MM.1S (cell line): ENCODE results near the gene UNC93A.
A peak's percentile ranks its signal among the peaks of the same experiment; 100 is the strongest.

Experiments
- DNase-seq: peaks from one replicate; pipeline ENCODE4 v3.0.0-alpha.2; 2015
- H2AFZ ChIP-seq: fragments of 300-600 bp; sonication (generic); 2 replicates; pipeline ENCODE4 v1.6.0; 2016; ENCODE audit warnings: antibody characterized with exemption, low read length
- H3F3A ChIP-seq: fragments of 300-600 bp; sonication (generic); 2 replicates; pipeline ENCODE4 v1.6.1; 2016; ENCODE audit warnings: mild to moderate bottlenecking, antibody characterized with exemption, low read length, moderate library complexity, mixed read lengths; ENCODE audit not compliant: insufficient read depth
- H3K27ac ChIP-seq: fragments of 300-600 bp; sonication (generic); 2 replicates; pipeline ENCODE4 v1.5.1; 2016; ENCODE audit warnings: mild to moderate bottlenecking, low read length
- H3K27me3 ChIP-seq: fragments of 300-600 bp; sonication (generic); replicated peaks from 2 replicates; pipeline ENCODE4 v1.6.0; 2016; ENCODE audit warnings: low read length; ENCODE audit not compliant: insufficient read depth
- H3K36me3 ChIP-seq: fragments of 300-600 bp; sonication (generic); replicated peaks from 2 replicates; pipeline ENCODE4 v1.6.1; 2016; ENCODE audit warnings: mild to moderate bottlenecking, low read length, mixed read lengths; ENCODE audit not compliant: insufficient read depth
- H3K4me1 ChIP-seq: fragments of 300-600 bp; sonication (generic); 2 replicates; pipeline ENCODE4 v1.6.1; 2016; ENCODE audit warnings: low read length, mixed read lengths
- H3K4me2 ChIP-seq: fragments of 300-600 bp; sonication (generic); 2 replicates; pipeline ENCODE4 v1.6.0; 2016; ENCODE audit warnings: low read depth, low read length
- H3K4me3 ChIP-seq: fragments of 300-600 bp; sonication (generic); 2 replicates; pipeline ENCODE4 v1.5.1; 2016; ENCODE audit warnings: low read length, mixed read lengths
- H3K79me2 ChIP-seq: fragments of 300-600 bp; sonication (generic); 2 replicates; pipeline ENCODE4 v1.6.1; 2016; ENCODE audit warnings: mixed run types, low read length, mixed read lengths
- H3K9ac ChIP-seq: fragments of 300-600 bp; sonication (generic); 2 replicates; pipeline ENCODE4 v1.6.1; 2016; ENCODE audit warnings: low read length, mixed read lengths
- H3K9me2 ChIP-seq: fragments of 300-600 bp; sonication (generic); replicated peaks from 2 replicates; pipeline ENCODE4 v1.6.1; 2016; ENCODE audit warnings: mild to moderate bottlenecking, low read length, mixed read lengths; ENCODE audit not compliant: insufficient read depth
- H3K9me3 ChIP-seq: fragments of 300-600 bp; sonication (generic); replicated peaks from 2 replicates; pipeline ENCODE4 v1.6.1; 2016; ENCODE audit warnings: mild to moderate bottlenecking, low read length, mixed read lengths; ENCODE audit not compliant: insufficient read depth
- H4K20me1 ChIP-seq: fragments of 300-600 bp; sonication (generic); 2 replicates; pipeline ENCODE4 v1.6.1; 2016; ENCODE audit warnings: mild to moderate bottlenecking, low read length, moderate library complexity, mixed read lengths; ENCODE audit not compliant: insufficient read depth
- EZH2 ChIP-seq: fragments of 300-600 bp; sonication (generic); optimal IDR thresholded peaks from 2 replicates; pipeline ENCODE3; 2017; ENCODE audit warnings: low read depth, mild to moderate bottlenecking, antibody characterized with exemption, low read length, mixed read lengths
- EZH2phosphoT487 ChIP-seq: fragments of 300-600 bp; sonication (generic); IDR thresholded peaks from 2 replicates; pipeline ENCODE4 v1.6.1; 2018; ENCODE audit warnings: antibody characterized with exemption, low read length
- TF ChIP-seq, protein P1 (sequence below): fragments of 300-600 bp; sonication (generic); IDR thresholded peaks from 2 replicates; pipeline ENCODE4 v1.5.1; 2016; ENCODE audit warnings: antibody characterized with exemption, low read length, mixed read lengths

Gene UNC93A

GRCh38 chr6:167295495-167296292, 4.6 kb downstream of the UNC93A start:
- H3F3A ChIP-seq, result no peaks in the 10 kb centered on the region
- no peak for DNase-seq
- H3K79me2 ChIP-seq, result no peaks in the 10 kb centered on the region
- no peak overlapping the region for H3K4me3 ChIP-seq
- no peak overlapping the region for H3K4me2 ChIP-seq
- H3K27me3 ChIP-seq, result no peaks in the 10 kb centered on the region
- H3K9ac ChIP-seq, result no peak overlapping the region
- H3K9me2 ChIP-seq, result no peaks in the 10 kb centered on the region
- H3K9me3 ChIP-seq, result no peaks in the 10 kb centered on the region
- H2AFZ ChIP-seq, result no peak overlapping the region
- H3K4me1 ChIP-seq, result no peaks in the 10 kb centered on the region
- no peak for TF ChIP-seq EZH2phosphoT487
- no peak for TF ChIP-seq EZH2
- TF ChIP-seq, protein P1, sequence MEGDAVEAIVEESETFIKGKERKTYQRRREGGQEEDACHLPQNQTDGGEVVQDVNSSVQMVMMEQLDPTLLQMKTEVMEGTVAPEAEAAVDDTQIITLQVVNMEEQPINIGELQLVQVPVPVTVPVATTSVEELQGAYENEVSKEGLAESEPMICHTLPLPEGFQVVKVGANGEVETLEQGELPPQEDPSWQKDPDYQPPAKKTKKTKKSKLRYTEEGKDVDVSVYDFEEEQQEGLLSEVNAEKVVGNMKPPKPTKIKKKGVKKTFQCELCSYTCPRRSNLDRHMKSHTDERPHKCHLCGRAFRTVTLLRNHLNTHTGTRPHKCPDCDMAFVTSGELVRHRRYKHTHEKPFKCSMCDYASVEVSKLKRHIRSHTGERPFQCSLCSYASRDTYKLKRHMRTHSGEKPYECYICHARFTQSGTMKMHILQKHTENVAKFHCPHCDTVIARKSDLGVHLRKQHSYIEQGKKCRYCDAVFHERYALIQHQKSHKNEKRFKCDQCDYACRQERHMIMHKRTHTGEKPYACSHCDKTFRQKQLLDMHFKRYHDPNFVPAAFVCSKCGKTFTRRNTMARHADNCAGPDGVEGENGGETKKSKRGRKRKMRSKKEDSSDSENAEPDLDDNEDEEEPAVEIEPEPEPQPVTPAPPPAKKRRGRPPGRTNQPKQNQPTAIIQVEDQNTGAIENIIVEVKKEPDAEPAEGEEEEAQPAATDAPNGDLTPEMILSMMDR, result no peak
- H3K36me3 ChIP-seq, result no peaks in the 10 kb centered on the region
- no peaks in the 10 kb centered on the region for H4K20me1 ChIP-seq
- H3K27ac ChIP-seq, result no peak overlapping the region

GRCh38 chr6:167296293-167296690, 5.2 kb downstream of the UNC93A start:
- Histone ChIP-seq H3K4me1 (no peaks in the 10 kb centered on the region), H3K27me3 (no peaks in the 10 kb centered on the region), H3K9ac (no peak overlapping the region), H2AFZ (no peak overlapping the region), H3K4me3 (no peak overlapping the region), H3K9me2 (no peaks in the 10 kb centered on the region), H3K27ac (no peak overlapping the region), H3K9me3 (no peaks in the 10 kb centered on the region), H3K36me3 (no peaks in the 10 kb centered on the region), H3K79me2 (no peaks in the 10 kb centered on the region), H4K20me1 (no peaks in the 10 kb centered on the region), H3F3A (no peaks in the 10 kb centered on the region), H3K4me2 (no peak overlapping the region)
- DNase-seq, result no peak
- no peak for TF ChIP-seq EZH2
- TF ChIP-seq, protein P1, result no peak
- no peak for TF ChIP-seq EZH2phosphoT487

DNA sequence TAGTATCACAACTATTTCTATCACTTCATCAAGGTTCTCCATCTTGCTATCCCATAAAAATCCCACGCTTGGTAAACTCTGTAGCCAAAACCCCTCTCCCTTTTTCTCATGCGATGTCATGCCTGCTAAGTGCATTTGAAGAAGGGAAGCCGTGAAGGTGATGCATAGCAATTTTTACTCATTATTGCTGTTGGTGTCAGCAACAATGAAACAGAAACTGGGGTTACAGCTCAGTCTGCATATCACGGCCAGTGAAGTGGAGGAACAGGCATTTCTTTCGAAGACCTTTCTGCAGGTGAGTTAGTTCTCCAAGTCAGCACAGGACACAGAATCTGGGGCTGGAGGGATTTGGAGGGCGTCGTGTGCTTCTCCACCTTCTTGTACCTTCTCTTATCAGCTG, 5.8 kb downstream of the UNC93A start:
- Histone ChIP-seq H3K9ac (no peak overlapping the region), H3K27ac (no peak overlapping the region), H3K79me2 (no peaks in the 10 kb centered on the region), H3K4me1 (no peaks in the 10 kb centered on the region), H4K20me1 (no peaks in the 10 kb centered on the region), H3K9me3 (no peaks in the 10 kb centered on the region), H2AFZ (no peak overlapping the region), H3K36me3 (no peaks in the 10 kb centered on the region), H3F3A (no peaks in the 10 kb centered on the region), H3K4me2 (no peak overlapping the region), H3K4me3 (no peak overlapping the region), H3K27me3 (no peaks in the 10 kb centered on the region), H3K9me2 (no peaks in the 10 kb centered on the region)
- DNase-seq, result peak; percentile 12
- TF ChIP-seq, protein P1, result no peak
- TF ChIP-seq EZH2, result no peak
- TF ChIP-seq EZH2phosphoT487, result no peak
